Smooth muscle cell (in vitro differentiated cells): Measurements from ENCODE around the gene STX8. TPM values are rescaled to one million over a fixed set of nuclear protein-coding genes. Genes with fewer than 3 reads are reported as not detected.

Source experiments
- DNase-seq: peaks from one replicate; lab custom pipeline; 2025; ENCODE audit not compliant: unreplicated experiment; lab: John Stamatoyannopoulos, UW
- H2AFZ ChIP-seq: fragments of 200-600 bp; sonication (generic); 2 replicates; pipeline ENCODE4 v1.6.0; 2016; ENCODE audit warnings: antibody characterized with exemption, low read depth, mild to moderate bottlenecking
- H3F3A ChIP-seq: fragments of 200-600 bp; sonication (generic); 2 replicates; pipeline ENCODE4 v1.6.0; 2017; ENCODE audit warnings: antibody characterized with exemption, low read depth
- H3K27ac ChIP-seq: fragments of 200-600 bp; sonication (generic); 2 replicates; pipeline ENCODE4 v1.5.1; 2016; ENCODE audit warnings: low read depth, mild to moderate bottlenecking
- H3K27me3 ChIP-seq: fragments of 200-600 bp; sonication (generic); 2 replicates; pipeline ENCODE4 v1.6.1; 2016; ENCODE audit warnings: low read depth, mild to moderate bottlenecking
- H3K36me3 ChIP-seq: fragments of 200-600 bp; sonication (generic); 2 replicates; pipeline ENCODE4 v1.5.1; 2016; ENCODE audit warnings: low read depth
- H3K4me1 ChIP-seq: fragments of 200-600 bp; sonication (generic); 2 replicates; pipeline ENCODE4 v1.5.1; 2016; ENCODE audit warnings: low read depth
- H3K4me2 ChIP-seq: fragments of 200-600 bp; sonication (generic); 2 replicates; pipeline ENCODE4 v1.6.0; 2016; ENCODE audit warnings: mild to moderate bottlenecking
- H3K4me3 ChIP-seq: fragments of 200-600 bp; sonication (generic); 2 replicates; pipeline ENCODE4 v1.5.1; 2016; ENCODE audit warnings: mild to moderate bottlenecking
- H3K79me2 ChIP-seq: fragments of 200-600 bp; sonication (generic); 2 replicates; pipeline ENCODE4 v1.6.0; 2016; ENCODE audit warnings: low read depth, mild to moderate bottlenecking
- H3K9ac ChIP-seq: fragments of 200-600 bp; sonication (generic); 2 replicates; pipeline ENCODE4 v1.6.0; 2016; ENCODE audit warnings: low read depth
- H3K9me3 ChIP-seq: fragments of 200-600 bp; sonication (generic); replicated peaks from 2 replicates; pipeline ENCODE4 v1.5.1; 2016; ENCODE audit warnings: low read depth
- H4K20me1 ChIP-seq: fragments of 200-600 bp; sonication (generic); 2 replicates; pipeline ENCODE4 v1.6.0; 2016; ENCODE audit warnings: low read depth
- CTCF ChIP-seq: fragments of 200-600 bp; sonication (generic); IDR thresholded peaks from 2 replicates; pipeline ENCODE4 v1.5.1; 2017; ENCODE audit warnings: borderline replicate concordance, mild to moderate bottlenecking, antibody characterized with exemption; ENCODE audit not compliant: insufficient read depth, poor library complexity, severe bottlenecking
- WGBS: methylation state at CpG from one replicate; pipeline ENCODE4 v1.1.7; 2016; ENCODE audit warnings: low lambda C conversion rate; 5-methylcytosine and 5-hydroxymethylcytosine counted together
- polyA plus RNA-seq: library from polyadenylated mRNA; unstranded; fragments of >200 nt; fragmentation: Nextera tagmentation; extraction: Ambion mirVana; gene quantifications from 2 replicates; pipeline ENCODE4 v1.2.1, GENCODE V29; 2016
- total RNA-seq: library from RNA; depleted of rRNA; stranded (reverse); fragments of >200 nt; gene quantifications from 2 replicates; pipeline ENCODE4 v1.2.3, GENCODE V29; 2014

STX8 gene
- total and polyA plus RNA-seq, 2 experiments from 2014 or later: 63.8 to 88.5 TPM

GRCh38 chr17:9409878-9410277 lies 165.7 kb downstream of the STX8 start:
- Histone ChIP-seq H3K27ac (no peak overlapping the region), H3K79me2 (no peaks in the 10 kb centered on the region), H3K9ac (no peak overlapping the region), H4K20me1 (no peaks in the 10 kb centered on the region), H3F3A (no peaks in the 10 kb centered on the region), H3K9me3 (no peaks in the 10 kb centered on the region), H3K36me3 (no peaks in the 10 kb centered on the region), H3K4me1 (no peaks in the 10 kb centered on the region), H2AFZ (no peak overlapping the region), H3K27me3 (no peaks in the 10 kb centered on the region), H3K4me3 (no peak overlapping the region), H3K4me2 (no peak overlapping the region)
- no peak for DNase-seq
- 89% methylated on average over 4 of the region's 4 CpGs for WGBS
- TF ChIP-seq CTCF: no peak

GRCh38 chr17:9408868-9409829 lies 166.5 kb downstream of the STX8 start:
- Histone ChIP-seq H3K9me3 (no peaks in the 10 kb centered on the region), H3K4me3 (no peak overlapping the region), H2AFZ (no peak overlapping the region), H3K27ac (peak overlapping the region; percentile 70), H3K4me1 (no peaks in the 10 kb centered on the region), H3K36me3 (no peaks in the 10 kb centered on the region), H3K27me3 (no peaks in the 10 kb centered on the region), H3K4me2 (peak overlapping the region; percentile 9), H3F3A (no peaks in the 10 kb centered on the region), H4K20me1 (no peaks in the 10 kb centered on the region), H3K79me2 (no peaks in the 10 kb centered on the region), H3K9ac (no peak overlapping the region)
- WGBS: 78% methylated on average over 12 of the region's 12 CpGs
- no peak for DNase-seq
- TF ChIP-seq CTCF: no peak

GRCh38 chr17:9408381-9408780 lies 167.2 kb downstream of the STX8 start:
- H3K27ac ChIP-seq: peak overlapping the region; percentile 70
- H3K9ac ChIP-seq: no peak overlapping the region
- TF ChIP-seq CTCF: no peak
- H3F3A ChIP-seq: no peaks in the 10 kb centered on the region
- no peaks in the 10 kb centered on the region for H3K36me3 ChIP-seq
- no peaks in the 10 kb centered on the region for H4K20me1 ChIP-seq
- H2AFZ ChIP-seq: no peak overlapping the region
- H3K4me1 ChIP-seq: no peaks in the 10 kb centered on the region
- H3K4me2 ChIP-seq: no peak overlapping the region
- DNase-seq: no peak
- H3K27me3 ChIP-seq: no peaks in the 10 kb centered on the region
- no peaks in the 10 kb centered on the region for H3K9me3 ChIP-seq
- no peaks in the 10 kb centered on the region for H3K79me2 ChIP-seq
- H3K4me3 ChIP-seq: no peak overlapping the region
- 34% methylated on average over 1 of the region's 1 CpG for WGBS

- no peak overlapping the region for H3K27ac ChIP-seq
- no peaks in the 10 kb centered on the region for H3K9me3 ChIP-seq
- WGBS: 97% methylated on average over 2 of the region's 2 CpGs
- no peak overlapping the region for H3K4me3 ChIP-seq
- H3F3A ChIP-seq: no peaks in the 10 kb centered on the region
- no peak overlapping the region for H3K4me2 ChIP-seq
- no peak overlapping the region for H3K9ac ChIP-seq
- H3K79me2 ChIP-seq: no peaks in the 10 kb centered on the region
- H2AFZ ChIP-seq: no peak overlapping the region
- TF ChIP-seq CTCF: no peak
- peaks cover 6% of the 10 kb centered on the region for H3K4me1 ChIP-seq
- H4K20me1 ChIP-seq: no peaks in the 10 kb centered on the region
- H3K36me3 ChIP-seq: no peaks in the 10 kb centered on the region
- H3K27me3 ChIP-seq: no peaks in the 10 kb centered on the region
- DNase-seq: no peak
Measured at GRCh38 chr17:9406046-9406606, 169.5 kb downstream of the STX8 start.
